Neural progenitor cell (in vitro differentiated cells): Measurements from ENCODE around the gene DHX35. TPM values are rescaled to one million over a fixed set of nuclear protein-coding genes. Genes with fewer than 3 reads are reported as not detected.
A peak's percentile ranks its signal among the peaks of the same experiment; 100 is the strongest.

Source experiments
- DNase-seq: peaks from one replicate; pipeline ENCODE4 v3.0.0-alpha.2; 2016; ENCODE audit warnings: low spot score
- H2AFZ ChIP-seq: fragments of 200-600 bp; sonication (generic); replicated peaks from 2 replicates; pipeline ENCODE4 v1.6.1; 2016; ENCODE audit warnings: antibody characterized with exemption
- H3F3A ChIP-seq: fragments of 200-600 bp; sonication (generic); 2 replicates; pipeline ENCODE4 v1.6.1; 2016; ENCODE audit warnings: antibody characterized with exemption, low read depth
- H3K27ac ChIP-seq: fragments of 200-600 bp; sonication (generic); 2 replicates; pipeline ENCODE4 v1.5.1; 2016; ENCODE audit warnings: mild to moderate bottlenecking
- H3K27me3 ChIP-seq: fragments of 200-600 bp; sonication (generic); 2 replicates; pipeline ENCODE4 v1.6.1; 2016; ENCODE audit warnings: mild to moderate bottlenecking, moderate library complexity
- H3K36me3 ChIP-seq: fragments of 200-600 bp; sonication (generic); 2 replicates; pipeline ENCODE4 v1.5.1; 2016
- H3K4me1 ChIP-seq: fragments of 200-600 bp; sonication (generic); 2 replicates; pipeline ENCODE4 v1.6.1; 2016; ENCODE audit warnings: mixed run types
- H3K4me2 ChIP-seq: fragments of 200-600 bp; sonication (generic); 2 replicates; pipeline ENCODE4 v1.6.1; 2016
- H3K4me3 ChIP-seq: fragments of 200-600 bp; sonication (generic); 2 replicates; pipeline ENCODE4 v1.5.1; 2016
- H3K79me2 ChIP-seq: fragments of 200-600 bp; sonication (generic); 2 replicates; pipeline ENCODE4 v1.6.1; 2016; ENCODE audit warnings: low read depth
- H3K9ac ChIP-seq: fragments of 200-600 bp; sonication (generic); 2 replicates; pipeline ENCODE4 v1.6.1; 2016
- H3K9me3 ChIP-seq: fragments of 200-600 bp; sonication (generic); 2 replicates; pipeline ENCODE4 v1.5.1; 2016; ENCODE audit warnings: low read depth
- H4K20me1 ChIP-seq: fragments of 200-600 bp; sonication (generic); 2 replicates; pipeline ENCODE4 v1.6.1; 2016; ENCODE audit warnings: low read depth
- H3K27ac Mint-ChIP-seq: 3 replicates; pipeline ENCODE4 v1.8.0; 2021; ENCODE audit warnings: mixed read lengths
- H3K27me3 Mint-ChIP-seq: 2 replicates; pipeline ENCODE4 v1.8.0; 2022; ENCODE audit warnings: low read depth, mild to moderate bottlenecking, inconsistent platforms, moderate library complexity, mixed read lengths; ENCODE audit not compliant: insufficient read depth
- H3K36me3 Mint-ChIP-seq: 3 replicates; pipeline ENCODE4 v1.8.0; 2021; ENCODE audit warnings: mixed read lengths
- H3K4me1 Mint-ChIP-seq: 3 replicates; pipeline ENCODE4 v1.8.0; 2021; ENCODE audit warnings: mixed read lengths
- H3K4me3 Mint-ChIP-seq: 3 replicates; pipeline ENCODE4 v1.8.0; 2021; ENCODE audit warnings: mild to moderate bottlenecking, moderate library complexity, mixed read lengths
- H3K9me3 Mint-ChIP-seq: 3 replicates; pipeline ENCODE4 v1.8.0; 2020; ENCODE audit warnings: mixed read lengths
- EZH2 ChIP-seq: fragments of 200-600 bp; sonication (generic); IDR thresholded peaks from 2 replicates; pipeline ENCODE4 v1.6.1; 2017; ENCODE audit warnings: antibody characterized with exemption, mild to moderate bottlenecking, moderate library complexity
- EZH2phosphoT487 ChIP-seq: fragments of 200-600 bp; sonication (generic); IDR thresholded peaks from 2 replicates; pipeline ENCODE4 v1.6.1; 2017; ENCODE audit warnings: antibody characterized with exemption
- total RNA-seq: library from RNA; depleted of rRNA; stranded (reverse); fragments of >200 nt; gene quantifications from 2 replicates; pipeline ENCODE4 v1.2.3, GENCODE V29; 2015; ENCODE audit warnings: low replicate concordance
- TF ChIP-seq, protein P1 (sequence below): fragments of 200-600 bp; sonication (generic); IDR thresholded peaks from 2 replicates; pipeline ENCODE4 v1.5.1; 2017; ENCODE audit warnings: antibody characterized with exemption, mild to moderate bottlenecking

The DHX35 gene
- total RNA-seq = 22.0 and 22.5 TPM in 2 replicates

DNA sequence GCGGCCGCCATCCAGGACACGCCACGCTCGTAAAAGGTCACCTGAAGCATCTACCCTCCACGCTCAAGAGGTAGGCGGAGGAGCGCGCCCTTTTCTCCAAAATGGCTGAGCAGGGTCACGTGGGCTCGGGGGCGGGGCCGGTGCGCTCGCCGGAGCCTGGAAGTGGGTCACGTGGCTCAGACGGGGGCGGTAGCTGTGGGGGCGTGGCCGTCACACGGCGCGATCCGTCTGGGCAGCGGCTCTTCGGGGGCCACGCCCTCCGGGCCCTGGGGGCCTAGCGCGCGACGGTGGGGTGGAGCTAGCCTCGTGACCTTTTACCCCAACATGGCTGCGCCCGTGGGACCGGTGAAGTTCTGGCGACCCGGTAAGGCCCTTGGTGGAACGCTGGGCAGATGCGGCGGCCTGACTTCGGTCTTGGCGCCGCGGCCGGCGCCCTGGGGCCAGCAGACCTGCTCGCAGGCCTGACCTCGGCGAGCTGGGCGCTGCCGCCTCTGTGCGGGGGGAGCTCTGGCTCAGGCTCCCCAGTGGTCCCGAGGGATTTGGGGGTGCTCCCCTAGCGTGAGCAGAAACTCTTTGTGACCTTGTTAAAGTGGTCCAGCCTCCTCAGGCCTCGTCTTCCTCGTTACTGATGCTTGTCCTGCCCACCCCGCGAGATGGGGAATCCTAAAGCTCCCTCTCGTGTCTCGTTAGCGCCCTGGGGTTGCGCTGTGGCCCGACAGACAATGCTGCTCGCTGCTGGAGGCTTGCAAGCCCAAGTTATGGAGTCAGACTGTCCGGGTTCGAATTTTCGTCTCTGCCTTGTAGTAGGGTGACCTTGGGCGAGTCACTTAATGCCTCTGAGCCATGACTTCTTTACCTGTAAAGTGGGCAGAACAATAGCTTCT, at the start of gene DHX35:
Gene DHX35 (plus strand): TSS at position 301 of the 884 bp plus-strand sequence. CDS start 24 bp downstream, at position 325.
- Histone ChIP-seq H3F3A (peaks cover 15% of the 10 kb centered on the region), H3K79me2 (peaks cover 57% of the 10 kb centered on the region), H3K36me3 (no peaks in the 10 kb centered on the region), H2AFZ (peak within 1 kb of the TSS; percentile 72), H4K20me1 (peaks cover 10% of the 10 kb centered on the region), H3K27me3 (no peaks in the 10 kb centered on the region), H3K4me2 (peak within 1 kb of the TSS; percentile 90), H3K4me1 (peaks cover 14% of the 10 kb centered on the region), H3K4me3 (peak within 1 kb of the TSS; percentile 91), H3K27ac (peak within 1 kb of the TSS; percentile 95), H3K9ac (peak within 1 kb of the TSS; percentile 90), H3K9me3 (no peaks in the 10 kb centered on the region)
- H3K27ac Mint-ChIP-seq = peak within 1 kb of the TSS; percentile 96
- H3K9me3 Mint-ChIP-seq = no peaks in the 10 kb centered on the region
- H3K4me3 Mint-ChIP-seq = peak within 1 kb of the TSS; percentile 99
- peaks cover 24% of the 10 kb centered on the region for H3K4me1 Mint-ChIP-seq
- peak; percentile 99 for DNase-seq
- H3K27me3 Mint-ChIP-seq = peaks cover 4% of the 10 kb centered on the region
- H3K36me3 Mint-ChIP-seq = peaks cover 3% of the 10 kb centered on the region
- TF ChIP-seq, protein P1, sequence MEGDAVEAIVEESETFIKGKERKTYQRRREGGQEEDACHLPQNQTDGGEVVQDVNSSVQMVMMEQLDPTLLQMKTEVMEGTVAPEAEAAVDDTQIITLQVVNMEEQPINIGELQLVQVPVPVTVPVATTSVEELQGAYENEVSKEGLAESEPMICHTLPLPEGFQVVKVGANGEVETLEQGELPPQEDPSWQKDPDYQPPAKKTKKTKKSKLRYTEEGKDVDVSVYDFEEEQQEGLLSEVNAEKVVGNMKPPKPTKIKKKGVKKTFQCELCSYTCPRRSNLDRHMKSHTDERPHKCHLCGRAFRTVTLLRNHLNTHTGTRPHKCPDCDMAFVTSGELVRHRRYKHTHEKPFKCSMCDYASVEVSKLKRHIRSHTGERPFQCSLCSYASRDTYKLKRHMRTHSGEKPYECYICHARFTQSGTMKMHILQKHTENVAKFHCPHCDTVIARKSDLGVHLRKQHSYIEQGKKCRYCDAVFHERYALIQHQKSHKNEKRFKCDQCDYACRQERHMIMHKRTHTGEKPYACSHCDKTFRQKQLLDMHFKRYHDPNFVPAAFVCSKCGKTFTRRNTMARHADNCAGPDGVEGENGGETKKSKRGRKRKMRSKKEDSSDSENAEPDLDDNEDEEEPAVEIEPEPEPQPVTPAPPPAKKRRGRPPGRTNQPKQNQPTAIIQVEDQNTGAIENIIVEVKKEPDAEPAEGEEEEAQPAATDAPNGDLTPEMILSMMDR = peak; percentile 20
- TF ChIP-seq EZH2phosphoT487 = no peak

DNA sequence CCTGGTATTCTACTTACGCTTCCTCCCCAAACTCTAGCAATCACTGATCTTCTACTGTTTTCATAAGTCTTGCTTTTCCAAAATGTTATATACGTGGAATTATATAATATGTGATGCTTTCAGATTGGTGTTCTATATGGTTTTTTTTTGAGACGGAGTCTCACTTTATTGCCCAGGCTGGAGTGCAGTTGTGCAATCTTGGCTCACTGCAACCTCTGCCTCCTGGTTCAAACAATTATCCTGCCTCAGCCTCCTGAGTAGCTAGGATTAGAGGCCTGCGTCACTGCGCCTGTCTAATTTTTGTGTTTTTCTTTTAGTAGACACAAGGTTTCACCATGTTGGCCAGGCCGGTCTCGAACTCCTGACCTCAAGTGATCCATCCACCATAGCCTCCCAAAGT, 46.8 kb upstream of the DHX35 start:
- H3K27ac ChIP-seq = no peak overlapping the region
- no peak overlapping the region for H3K27ac Mint-ChIP-seq
- no peaks in the 10 kb centered on the region for H3K27me3 ChIP-seq
- H4K20me1 ChIP-seq = peaks cover 3% of the 10 kb centered on the region
- H3K4me3 Mint-ChIP-seq = no peak overlapping the region
- H3F3A ChIP-seq = peaks cover 3% of the 10 kb centered on the region
- H3K4me3 ChIP-seq = no peak overlapping the region
- no peaks in the 10 kb centered on the region for H3K79me2 ChIP-seq
- H3K36me3 ChIP-seq = no peaks in the 10 kb centered on the region
- no peak overlapping the region for H2AFZ ChIP-seq
- H3K27me3 Mint-ChIP-seq = no peaks in the 10 kb centered on the region
- H3K4me2 ChIP-seq = no peak overlapping the region
- no peaks in the 10 kb centered on the region for H3K36me3 Mint-ChIP-seq
- no peak for DNase-seq
- no peaks in the 10 kb centered on the region for H3K9me3 ChIP-seq
- H3K9me3 Mint-ChIP-seq = no peaks in the 10 kb centered on the region
- TF ChIP-seq, protein P1 = no peak
- no peak for TF ChIP-seq EZH2phosphoT487
- no peak for TF ChIP-seq EZH2
- H3K4me1 Mint-ChIP-seq = peaks cover 12% of the 10 kb centered on the region
- no peak overlapping the region for H3K9ac ChIP-seq
- peaks cover 11% of the 10 kb centered on the region for H3K4me1 ChIP-seq

GRCh38 chr20:38917657-38918056, 44.5 kb upstream of the DHX35 start:
- Histone ChIP-seq H3F3A (peaks cover 3% of the 10 kb centered on the region), H4K20me1 (peaks cover 3% of the 10 kb centered on the region), H3K79me2 (no peaks in the 10 kb centered on the region), H2AFZ (no peak overlapping the region), H3K36me3 (no peaks in the 10 kb centered on the region), H3K4me1 (peaks cover 11% of the 10 kb centered on the region), H3K4me3 (no peak overlapping the region), H3K27ac (no peak overlapping the region), H3K4me2 (no peak overlapping the region), H3K9me3 (no peaks in the 10 kb centered on the region), H3K27me3 (no peaks in the 10 kb centered on the region), H3K9ac (no peak overlapping the region)
- Mint-ChIP-seq H3K4me3 (no peak overlapping the region), H3K36me3 (no peaks in the 10 kb centered on the region), H3K27ac (no peak overlapping the region), H3K4me1 (peaks cover 12% of the 10 kb centered on the region), H3K9me3 (no peaks in the 10 kb centered on the region), H3K27me3 (no peaks in the 10 kb centered on the region)
- no peak for DNase-seq
- TF ChIP-seq EZH2 (no peak), EZH2phosphoT487 (no peak)
- TF ChIP-seq, protein P1 = no peak
